Natural killer cell treated with Interleukin-12 subunit alpha and Interleukin-12 subunit beta and Interleukin-15 and Interleukin-18, amount 100 ng/mL, for 72 hours (primary cell): ENCODE data around the gene DPF3. TPM values are rescaled to one million over a fixed set of nuclear protein-coding genes. Genes with fewer than 3 reads are reported as not detected.
"Not testable (repeated sequence)": the region's sequence is repeated elsewhere in the genome, so short reads cannot be mapped to it uniquely, and the experiment has no call there.

Experiments
- ATAC-seq, 2 donors: fragments of 150-1000 bp; cut with Tn5 transposase in 1 of 2; sonication (Bioruptor Pico), chemical (Tn5 transposase) in 1 of 2; 2 replicates each; pipeline ENCODE4 v1.10.0; 2021
- DNase-seq: peaks from one replicate; pipeline ENCODE4 v3.0.0; 2022; ENCODE audit warnings: low spot score
- H3K27ac Mint-ChIP-seq, 2 donors: 1 replicate in 1 of 2; 2 replicates in 1 of 2; pipeline ENCODE4 v1.8.0; 2022; ENCODE audit warnings: mixed read lengths in 2 of 2, mild to moderate bottlenecking in 1 of 2, moderate library complexity in 1 of 2
- H3K27me3 Mint-ChIP-seq, 2 donors: 1 replicate in 1 of 2; 2 replicates in 1 of 2; pipeline ENCODE4 v1.8.0; 2022; ENCODE audit warnings: mixed read lengths in 2 of 2
- H3K36me3 Mint-ChIP-seq: one replicate; pipeline ENCODE4 v1.8.0; 2022; ENCODE audit warnings: mixed read lengths
- H3K4me1 Mint-ChIP-seq, 2 donors: 1 replicate in 1 of 2; 2 replicates in 1 of 2; pipeline ENCODE4 v1.8.0; 2022; ENCODE audit warnings: low read depth in 2 of 2, mixed read lengths in 2 of 2, mild to moderate bottlenecking in 1 of 2
- H3K4me3 Mint-ChIP-seq: one replicate; pipeline ENCODE4 v1.8.0; 2022; ENCODE audit warnings: mixed read lengths
- H3K9me3 Mint-ChIP-seq: 2 replicates; pipeline ENCODE4 v1.8.0; 2022; ENCODE audit warnings: mixed read lengths
- total RNA-seq, 2 donors: library from RNA; stranded (reverse); gene quantifications; one replicate each; pipeline ENCODE4 v1.2.3, GENCODE V29; 2022

Gene DPF3
- total RNA-seq, 2 donors from 2014 or later, result 11.8 to 13.2 TPM

GRCh38 chr14:72766296-72766695, 127.6 kb downstream of the DPF3 start:
- Mint-ChIP-seq H3K9me3 (peaks cover 9% of the 10 kb centered on the region), H3K27me3 (no peaks in the 10 kb centered on the region), H3K36me3 (peaks cover 22% of the 10 kb centered on the region), H3K4me3 (no peak overlapping the region), H3K27ac (no peak overlapping the region), H3K4me1 (no peaks in the 10 kb centered on the region)
- DNase-seq, result no peak
- ATAC-seq, result no peak

DNA sequence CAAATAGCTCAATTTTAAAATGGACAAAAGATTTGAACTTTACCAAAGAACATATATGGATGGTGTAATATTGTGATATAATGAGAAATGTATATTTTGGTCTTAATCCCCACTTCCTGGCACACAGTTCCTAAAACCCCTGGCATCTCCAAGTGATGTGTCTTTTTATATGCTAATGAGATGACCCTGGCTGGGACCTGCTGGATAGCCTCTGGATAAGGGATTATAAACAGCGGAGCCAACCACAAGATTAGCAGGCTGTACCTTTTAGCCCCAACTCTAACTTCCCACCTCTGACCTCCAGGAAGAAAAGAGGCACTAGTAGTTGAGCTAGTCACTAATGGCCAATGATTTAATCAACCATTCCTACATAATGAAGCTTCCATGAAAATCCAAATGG, 130.0 kb downstream of the DPF3 start:
- Mint-ChIP-seq H3K27me3 (no peaks in the 10 kb centered on the region), H3K9me3 (peaks cover 16% of the 10 kb centered on the region), H3K4me1 (no peaks in the 10 kb centered on the region), H3K27ac (no peak overlapping the region), H3K36me3 (peaks cover 35% of the 10 kb centered on the region), H3K4me3 (no peak overlapping the region)
- ATAC-seq (no peak), DNase-seq (no peak)

GRCh38 chr14:72759670-72760069, 134.2 kb downstream of the DPF3 start:
- Mint-ChIP-seq H3K36me3 (peaks cover 41% of the 10 kb centered on the region), H3K9me3 (peaks cover 17% of the 10 kb centered on the region), H3K4me3 (no peak overlapping the region), H3K27me3 (peaks cover 3 to 12% of the 10 kb centered on the region in 2 donors), H3K27ac (no peak overlapping the region), H3K4me1 (no peaks in the 10 kb centered on the region)
- ATAC-seq, result no peak
- no peak for DNase-seq

GRCh38 chr14:72758993-72759392, 134.9 kb downstream of the DPF3 start:
- Mint-ChIP-seq H3K27me3 (peaks cover 3 to 12% of the 10 kb centered on the region in 2 donors), H3K4me1 (no peaks in the 10 kb centered on the region), H3K9me3 (peaks cover 17% of the 10 kb centered on the region), H3K27ac (no peak overlapping the region), H3K36me3 (peaks cover 41% of the 10 kb centered on the region), H3K4me3 (no peak overlapping the region)
- ATAC-seq (no peak), DNase-seq (no peak)

DNA sequence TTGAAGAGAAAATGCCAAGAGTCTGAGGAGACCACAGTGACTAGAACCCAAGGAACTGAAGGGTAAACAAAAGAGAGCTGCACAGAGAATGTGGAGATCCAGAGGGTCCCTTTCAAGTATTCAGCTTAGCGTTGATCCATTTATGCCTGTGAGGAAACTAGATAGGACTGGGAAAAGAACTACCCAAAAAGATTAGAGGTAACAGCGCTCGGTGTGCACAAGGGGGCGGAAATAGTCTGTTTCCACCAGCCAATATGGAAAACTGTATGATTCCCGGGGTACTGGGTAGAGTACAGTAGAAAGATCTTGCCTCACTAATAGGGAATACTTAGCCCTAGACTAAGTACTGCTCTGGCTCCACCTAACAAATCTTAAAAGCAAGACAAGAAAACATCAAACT, 135.5 kb downstream of the DPF3 start:
- no peak for ATAC-seq
- H3K4me1 Mint-ChIP-seq, result no peaks in the 10 kb centered on the region
- no peak overlapping the region for H3K27ac Mint-ChIP-seq
- DNase-seq, result no peak
- peaks cover 3 to 12% of the 10 kb centered on the region in 2 donors for H3K27me3 Mint-ChIP-seq
- no peak overlapping the region for H3K4me3 Mint-ChIP-seq
- peaks cover 17% of the 10 kb centered on the region for H3K9me3 Mint-ChIP-seq
- H3K36me3 Mint-ChIP-seq, result peaks cover 41% of the 10 kb centered on the region

GRCh38 chr14:72756967-72757366, 136.9 kb downstream of the DPF3 start:
- peaks cover 17% of the 10 kb centered on the region for H3K9me3 Mint-ChIP-seq

DNA sequence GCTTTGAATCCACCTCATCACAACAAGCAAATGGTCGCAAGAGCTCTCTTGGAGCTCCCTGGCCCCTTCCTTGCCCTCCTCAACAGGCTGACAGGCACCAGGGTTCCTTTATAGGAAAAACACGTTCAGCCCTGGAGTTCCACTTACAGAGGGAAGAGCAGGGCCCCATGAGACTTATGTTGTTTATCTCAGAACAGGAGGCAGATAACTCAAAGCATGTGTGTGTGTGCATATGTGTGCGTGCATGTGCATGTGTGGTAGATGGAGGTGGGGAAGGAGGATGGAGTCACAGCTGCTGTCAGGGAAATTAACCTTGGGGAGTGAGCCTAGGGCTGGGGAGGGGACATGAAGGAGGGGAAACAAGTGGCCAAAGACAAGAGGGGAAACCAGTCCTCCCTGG, 138.1 kb downstream of the DPF3 start:
- H3K4me1 Mint-ChIP-seq, result peaks cover 7 to 8% of the 10 kb centered on the region in 2 donors
- no peak overlapping the region for H3K4me3 Mint-ChIP-seq
- no peak for DNase-seq

More at GRCh38 chr14:72756967-72757366, 136.9 kb downstream of the DPF3 start:
- H3K4me3 Mint-ChIP-seq, result no peak overlapping the region
- H3K27ac Mint-ChIP-seq, result no peak overlapping the region
- ATAC-seq (no peak), DNase-seq (no peak)
- H3K4me1 Mint-ChIP-seq, result peaks cover 3% of the 10 kb centered on the region in 2 donors
- peaks cover 41% of the 10 kb centered on the region for H3K36me3 Mint-ChIP-seq
- peaks cover 3 to 12% of the 10 kb centered on the region in 2 donors for H3K27me3 Mint-ChIP-seq

DNA sequence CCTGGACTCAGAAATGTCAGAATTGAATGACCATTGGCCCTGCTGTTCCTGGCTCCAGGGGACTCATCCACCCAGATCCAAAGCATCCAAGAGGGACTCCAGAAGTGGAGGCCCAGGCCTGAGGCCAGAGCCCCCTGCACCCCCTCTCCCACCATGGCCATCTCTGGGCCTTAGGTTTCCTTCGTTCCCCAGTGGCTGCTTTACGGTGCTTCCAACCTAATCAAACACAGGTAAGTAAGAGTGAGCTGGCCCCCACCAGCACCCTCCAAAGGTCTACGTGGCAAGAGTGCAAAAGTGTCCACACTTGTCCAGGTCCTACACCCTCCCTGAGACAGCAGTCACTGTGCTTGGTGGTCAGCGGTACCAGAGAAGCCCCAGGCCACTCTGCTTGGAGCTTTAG, 139.0 kb downstream of the DPF3 start:
- H3K36me3 Mint-ChIP-seq, result peaks cover 35% of the 10 kb centered on the region
- peaks cover 14% of the 10 kb centered on the region for H3K9me3 Mint-ChIP-seq
- ATAC-seq (no peak), DNase-seq (no peak)
- no peak overlapping the region for H3K27ac Mint-ChIP-seq
- H3K4me3 Mint-ChIP-seq, result no peak overlapping the region
- H3K27me3 Mint-ChIP-seq, result peaks cover 3 to 12% of the 10 kb centered on the region in 2 donors
- peaks cover 7 to 8% of the 10 kb centered on the region in 2 donors for H3K4me1 Mint-ChIP-seq

More for the DNA sequence above, 138.1 kb downstream of the DPF3 start:
- no peak for ATAC-seq
- H3K36me3 Mint-ChIP-seq, result peaks cover 41% of the 10 kb centered on the region
- H3K9me3 Mint-ChIP-seq, result peaks cover 17% of the 10 kb centered on the region
- peaks cover 3 to 12% of the 10 kb centered on the region in 2 donors for H3K27me3 Mint-ChIP-seq
- H3K27ac Mint-ChIP-seq, result no peak overlapping the region

DNA sequence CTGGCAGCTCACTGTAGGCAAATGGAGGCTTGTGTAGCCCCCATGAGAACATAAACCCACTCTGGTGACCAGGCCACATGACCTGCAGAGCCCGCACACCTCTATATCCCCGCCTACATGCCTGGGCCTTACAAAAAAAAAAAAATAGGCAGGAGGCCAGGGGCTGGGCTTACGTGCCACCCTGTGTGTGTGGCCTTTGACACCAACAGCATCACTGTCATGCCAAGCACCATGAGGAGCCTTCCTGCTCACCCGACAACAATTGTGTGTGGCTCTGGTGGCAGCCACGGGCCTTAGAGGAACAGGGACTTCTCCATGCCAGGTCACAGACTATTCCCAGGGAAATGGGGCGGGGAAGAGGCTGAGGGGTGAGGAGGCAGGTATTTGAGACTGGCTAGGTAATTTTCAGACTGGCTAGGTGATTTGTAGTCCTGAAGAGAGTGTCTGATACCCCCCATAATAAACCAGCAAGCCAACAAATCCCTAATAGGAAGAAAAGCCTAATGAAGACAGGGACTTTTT, 140.0 kb downstream of the DPF3 start:
- Mint-ChIP-seq H3K9me3 (peaks cover 9% of the 10 kb centered on the region), H3K36me3 (peaks cover 25% of the 10 kb centered on the region), H3K27me3 (peaks cover 3 to 12% of the 10 kb centered on the region in 2 donors), H3K4me3 (no peak overlapping the region), H3K4me1 (peaks cover 7 to 8% of the 10 kb centered on the region in 2 donors), H3K27ac (no peak overlapping the region)
- DNase-seq, result no peak
- no peak for ATAC-seq

DNA sequence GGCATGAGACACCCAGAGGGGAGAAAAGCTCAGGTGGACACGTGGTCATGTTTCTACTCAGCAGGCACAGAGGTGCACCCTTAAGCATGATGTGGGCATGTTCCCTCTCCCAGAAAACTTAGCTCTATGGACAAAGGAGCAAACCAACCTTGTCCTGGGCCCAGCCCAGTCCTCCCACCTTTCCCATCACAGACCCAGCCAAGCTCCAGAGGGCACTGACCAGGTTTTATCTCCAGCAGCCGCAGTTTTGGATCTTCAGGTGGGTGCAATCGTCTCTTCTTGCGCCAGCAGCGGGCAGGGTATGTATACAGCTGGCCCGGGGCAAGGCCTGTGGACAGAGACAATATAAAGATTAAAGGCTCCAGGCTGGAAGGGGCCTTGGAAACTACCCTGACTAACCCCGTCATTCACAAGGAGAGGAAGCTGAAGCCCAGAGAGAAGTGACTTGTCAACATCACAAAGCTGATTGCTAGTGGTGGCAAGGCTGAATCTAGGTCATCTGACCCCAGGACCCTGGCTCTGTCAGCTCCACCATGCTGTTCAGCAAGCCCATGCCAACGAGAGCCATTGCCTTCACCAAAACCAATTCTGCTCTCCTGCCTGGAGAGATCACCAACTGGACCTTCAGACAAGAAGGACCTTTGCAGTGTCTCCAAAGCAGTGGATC, 140.7 kb downstream of the DPF3 start:
- H3K4me1 Mint-ChIP-seq, result peaks cover 7 to 8% of the 10 kb centered on the region in 2 donors
- no peak overlapping the region for H3K4me3 Mint-ChIP-seq
- H3K9me3 Mint-ChIP-seq, result peaks cover 5% of the 10 kb centered on the region
- H3K27me3 Mint-ChIP-seq, result peaks cover 3 to 12% of the 10 kb centered on the region in 2 donors
- DNase-seq, result no peak
- ATAC-seq, result no peak
- peaks cover 20% of the 10 kb centered on the region for H3K36me3 Mint-ChIP-seq
- no peak overlapping the region for H3K27ac Mint-ChIP-seq

GRCh38 chr14:72752034-72752412, 141.9 kb downstream of the DPF3 start:
- DNase-seq (no peak), ATAC-seq (peak; percentile 72 to 88)
- no peak overlapping the region for H3K27ac Mint-ChIP-seq
- H3K27me3 Mint-ChIP-seq, result peaks cover 3 to 12% of the 10 kb centered on the region in 2 donors
- peaks cover 6% of the 10 kb centered on the region for H3K9me3 Mint-ChIP-seq
- peaks cover 19% of the 10 kb centered on the region for H3K36me3 Mint-ChIP-seq
- H3K4me1 Mint-ChIP-seq, result peaks cover 7 to 8% of the 10 kb centered on the region in 2 donors
- H3K4me3 Mint-ChIP-seq, result no peak overlapping the region

DNA sequence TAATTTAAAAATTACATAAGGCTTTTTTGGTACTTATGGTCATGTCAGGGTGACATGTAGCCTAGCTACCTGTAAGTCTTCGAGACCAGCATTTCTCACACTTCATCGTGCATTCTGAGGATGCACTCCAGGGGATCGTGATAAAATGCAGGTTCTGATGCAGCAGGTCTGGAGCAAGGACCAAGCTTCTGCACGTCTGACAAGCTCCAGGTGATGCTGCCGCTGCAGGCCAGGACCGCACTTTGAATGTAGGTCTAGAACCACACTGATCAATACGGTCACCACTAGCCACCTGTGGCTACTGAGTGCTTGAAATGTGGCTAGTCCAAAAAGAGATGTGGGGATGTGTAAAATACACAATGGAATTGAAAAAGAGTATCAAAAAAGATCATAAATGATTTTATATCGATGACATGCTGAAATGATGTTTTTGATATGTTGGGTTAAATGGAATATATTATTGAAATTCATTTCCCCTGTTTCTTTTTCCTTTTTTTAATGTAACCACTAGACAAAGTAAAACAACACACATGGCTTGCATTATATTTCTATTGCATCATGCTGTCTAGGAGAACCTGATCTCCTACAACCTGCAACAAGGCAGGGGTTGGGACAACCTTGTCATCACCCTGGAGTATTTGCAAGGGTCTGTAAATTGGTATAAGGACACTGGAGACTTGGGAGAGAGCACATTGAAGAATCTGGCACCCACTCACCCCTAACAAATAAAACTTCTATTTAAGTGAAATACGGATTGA, 142.4 kb downstream of the DPF3 start:
- H3K27ac Mint-ChIP-seq, result no peak overlapping the region
- H3K4me1 Mint-ChIP-seq, result peaks cover 7 to 8% of the 10 kb centered on the region in 2 donors
- peaks cover 6% of the 10 kb centered on the region for H3K9me3 Mint-ChIP-seq

GRCh38 chr14:72748921-72749320, 145.0 kb downstream of the DPF3 start:
- not testable (repeated sequence) for H3K9me3 Mint-ChIP-seq, H3K4me3 Mint-ChIP-seq, H3K36me3 Mint-ChIP-seq, DNase-seq, H3K4me1 Mint-ChIP-seq, H3K27me3 Mint-ChIP-seq, ATAC-seq, H3K27ac Mint-ChIP-seq

More for the DNA sequence above, 142.4 kb downstream of the DPF3 start:
- peaks cover 15% of the 10 kb centered on the region for H3K36me3 Mint-ChIP-seq
- ATAC-seq, result no peak
- no peak overlapping the region for H3K4me3 Mint-ChIP-seq
- peaks cover 3 to 10% of the 10 kb centered on the region in 2 donors for H3K27me3 Mint-ChIP-seq
- no peak for DNase-seq

DNA sequence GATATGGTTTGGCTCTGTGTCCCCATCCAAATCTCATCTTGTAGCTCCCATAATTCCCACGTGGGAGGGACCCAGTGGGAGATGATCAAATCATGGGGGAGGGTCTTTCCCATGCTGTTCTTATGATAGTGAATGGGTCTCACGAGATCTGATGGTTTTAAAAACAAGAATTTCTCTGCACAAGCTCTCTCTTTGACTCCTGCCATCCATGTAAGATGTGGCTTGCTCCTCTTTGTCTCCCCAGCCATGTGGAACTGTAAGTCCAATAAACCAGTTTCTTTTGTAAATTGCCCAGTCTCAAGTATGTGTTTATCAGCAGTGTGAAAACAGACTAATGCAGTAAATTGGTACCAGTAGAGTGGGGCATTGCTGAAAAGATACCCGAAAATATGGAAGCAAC, 146.2 kb downstream of the DPF3 start:
- no peaks in the 10 kb centered on the region for H3K27me3 Mint-ChIP-seq
- H3K4me3 Mint-ChIP-seq, result no peak overlapping the region

More for the DNA sequence above, 146.2 kb downstream of the DPF3 start:
- ATAC-seq (no peak), DNase-seq (no peak)
- Mint-ChIP-seq H3K9me3 (peaks cover 6% of the 10 kb centered on the region), H3K36me3 (peaks cover 10% of the 10 kb centered on the region), H3K27ac (no peak overlapping the region), H3K4me1 (peaks cover 7 to 8% of the 10 kb centered on the region in 2 donors)
